C4-2B (cell line): Measurements from ENCODE around the gene JMJD6.

Source experiments
- ZFX ChIP-seq: fragments of 450-650 bp; IDR thresholded peaks from 2 replicates; pipeline ENCODE4 v1.6.1; 2017
- TF ChIP-seq, protein P1 (sequence below): fragments of 450-650 bp; conservative IDR thresholded peaks from 2 replicates; pipeline ENCODE4 v1.5.1; 2017; ENCODE audit warnings: mild to moderate bottlenecking

DNA sequence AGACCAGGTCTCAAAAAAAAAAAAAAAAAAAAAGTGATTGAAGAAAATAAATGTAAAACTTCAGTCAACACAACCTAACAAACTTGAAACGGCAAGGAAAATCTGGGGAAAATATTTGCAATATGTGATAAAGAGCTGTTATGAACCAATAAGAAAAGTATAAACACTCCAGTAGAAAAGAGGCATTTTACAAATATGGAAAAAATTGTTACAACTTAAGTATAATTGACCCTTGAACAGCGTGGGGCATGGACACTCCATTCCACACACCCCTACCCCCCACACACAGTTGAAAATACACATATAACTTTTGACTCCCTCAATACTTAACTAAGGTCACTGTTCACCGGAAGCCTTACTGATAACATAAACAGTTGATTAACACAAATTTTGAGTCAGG, 32.2 kb upstream of the JMJD6 start:
- TF ChIP-seq, protein P1, sequence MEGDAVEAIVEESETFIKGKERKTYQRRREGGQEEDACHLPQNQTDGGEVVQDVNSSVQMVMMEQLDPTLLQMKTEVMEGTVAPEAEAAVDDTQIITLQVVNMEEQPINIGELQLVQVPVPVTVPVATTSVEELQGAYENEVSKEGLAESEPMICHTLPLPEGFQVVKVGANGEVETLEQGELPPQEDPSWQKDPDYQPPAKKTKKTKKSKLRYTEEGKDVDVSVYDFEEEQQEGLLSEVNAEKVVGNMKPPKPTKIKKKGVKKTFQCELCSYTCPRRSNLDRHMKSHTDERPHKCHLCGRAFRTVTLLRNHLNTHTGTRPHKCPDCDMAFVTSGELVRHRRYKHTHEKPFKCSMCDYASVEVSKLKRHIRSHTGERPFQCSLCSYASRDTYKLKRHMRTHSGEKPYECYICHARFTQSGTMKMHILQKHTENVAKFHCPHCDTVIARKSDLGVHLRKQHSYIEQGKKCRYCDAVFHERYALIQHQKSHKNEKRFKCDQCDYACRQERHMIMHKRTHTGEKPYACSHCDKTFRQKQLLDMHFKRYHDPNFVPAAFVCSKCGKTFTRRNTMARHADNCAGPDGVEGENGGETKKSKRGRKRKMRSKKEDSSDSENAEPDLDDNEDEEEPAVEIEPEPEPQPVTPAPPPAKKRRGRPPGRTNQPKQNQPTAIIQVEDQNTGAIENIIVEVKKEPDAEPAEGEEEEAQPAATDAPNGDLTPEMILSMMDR, result no peak
- no peak for TF ChIP-seq ZFX
